Measurements from ENCODE around the gene TFDP3.

DNA sequence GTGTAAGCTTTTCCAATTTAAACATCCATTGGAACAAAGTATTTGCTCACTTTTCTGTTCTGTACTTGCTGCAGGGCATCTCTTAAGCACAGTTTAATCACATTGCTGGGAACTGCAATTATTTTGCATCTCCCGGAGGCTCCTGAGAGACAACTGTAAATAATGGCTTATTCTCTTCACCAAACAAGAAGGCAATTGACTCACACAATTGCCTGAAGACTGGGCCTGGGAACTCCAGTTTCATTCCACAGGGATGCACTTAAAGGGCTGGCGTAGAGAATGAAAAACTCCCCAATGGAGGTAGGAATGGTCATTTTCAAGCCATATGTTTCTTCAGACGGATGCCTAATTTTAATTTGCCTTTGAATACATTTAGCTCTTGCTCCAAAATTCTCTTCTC lies 29.5 kb downstream of the TFDP3 start:
- TF ChIP-seq POLR2A (IDR thresholded peaks at IDR 0.05), result no peak
- TF ChIP-seq, protein P1, sequence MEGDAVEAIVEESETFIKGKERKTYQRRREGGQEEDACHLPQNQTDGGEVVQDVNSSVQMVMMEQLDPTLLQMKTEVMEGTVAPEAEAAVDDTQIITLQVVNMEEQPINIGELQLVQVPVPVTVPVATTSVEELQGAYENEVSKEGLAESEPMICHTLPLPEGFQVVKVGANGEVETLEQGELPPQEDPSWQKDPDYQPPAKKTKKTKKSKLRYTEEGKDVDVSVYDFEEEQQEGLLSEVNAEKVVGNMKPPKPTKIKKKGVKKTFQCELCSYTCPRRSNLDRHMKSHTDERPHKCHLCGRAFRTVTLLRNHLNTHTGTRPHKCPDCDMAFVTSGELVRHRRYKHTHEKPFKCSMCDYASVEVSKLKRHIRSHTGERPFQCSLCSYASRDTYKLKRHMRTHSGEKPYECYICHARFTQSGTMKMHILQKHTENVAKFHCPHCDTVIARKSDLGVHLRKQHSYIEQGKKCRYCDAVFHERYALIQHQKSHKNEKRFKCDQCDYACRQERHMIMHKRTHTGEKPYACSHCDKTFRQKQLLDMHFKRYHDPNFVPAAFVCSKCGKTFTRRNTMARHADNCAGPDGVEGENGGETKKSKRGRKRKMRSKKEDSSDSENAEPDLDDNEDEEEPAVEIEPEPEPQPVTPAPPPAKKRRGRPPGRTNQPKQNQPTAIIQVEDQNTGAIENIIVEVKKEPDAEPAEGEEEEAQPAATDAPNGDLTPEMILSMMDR (IDR thresholded peaks at IDR 0.05 in 4 of 5, conservative IDR thresholded peaks at IDR 0.05 in 1 of 5), result no peak
